Activated CD4-positive, alpha-beta T cell treated with anti-CD3 and anti-CD28 coated beads, Interleukin-2, Interleukin-4, amounts not matched to agents 100 ng/mL and 50 ng/mL, durations not matched to agents 16 hours and 8 hours (primary cell): Measurements from ENCODE around the gene ST3GAL5.
A peak's percentile ranks its signal among the peaks of the same experiment; 100 is the strongest.

ENCODE experiments used
- DNase-seq: peaks from one replicate; pipeline ENCODE4 v3.0.0-alpha.2; 2020; ENCODE audit warnings: low spot score

Gene ST3GAL5

DNA sequence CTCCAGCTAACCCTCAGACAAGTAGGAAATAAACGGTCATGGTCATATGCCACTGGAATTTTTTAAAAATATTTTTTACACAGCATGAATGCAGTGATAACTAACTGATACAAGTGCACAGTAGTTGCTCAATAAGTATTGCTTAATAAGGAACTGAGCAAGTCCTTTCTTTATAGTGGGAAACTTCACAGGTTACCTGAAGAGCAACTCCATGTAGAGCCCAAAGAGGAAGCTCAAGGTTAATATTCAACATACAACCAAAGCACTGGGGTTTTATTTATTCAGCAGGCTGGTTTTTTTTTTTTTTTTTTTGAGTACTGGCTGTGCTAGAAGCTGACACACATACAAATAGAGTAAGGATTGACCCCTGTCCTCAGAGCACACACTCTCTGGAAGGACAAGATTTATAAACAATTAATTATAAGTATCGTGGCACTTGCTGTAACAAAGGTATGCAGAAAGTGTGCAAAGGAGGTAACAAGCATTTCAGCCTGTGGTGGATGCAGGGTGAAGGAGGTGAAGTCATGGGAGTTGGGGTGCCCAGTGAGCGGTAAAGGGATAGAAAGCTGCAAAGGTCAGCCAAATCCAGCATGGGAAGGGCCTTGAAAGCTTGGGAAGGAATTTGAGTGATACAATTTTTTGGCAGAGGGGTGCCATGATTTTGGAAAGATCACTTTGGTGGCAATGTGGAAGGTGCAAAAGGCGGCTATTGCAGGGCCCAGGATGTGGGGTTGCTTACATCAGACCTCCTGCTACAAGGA lies 82.3 kb downstream of the ST3GAL5 start:
- DNase-seq: no peak

DNA sequence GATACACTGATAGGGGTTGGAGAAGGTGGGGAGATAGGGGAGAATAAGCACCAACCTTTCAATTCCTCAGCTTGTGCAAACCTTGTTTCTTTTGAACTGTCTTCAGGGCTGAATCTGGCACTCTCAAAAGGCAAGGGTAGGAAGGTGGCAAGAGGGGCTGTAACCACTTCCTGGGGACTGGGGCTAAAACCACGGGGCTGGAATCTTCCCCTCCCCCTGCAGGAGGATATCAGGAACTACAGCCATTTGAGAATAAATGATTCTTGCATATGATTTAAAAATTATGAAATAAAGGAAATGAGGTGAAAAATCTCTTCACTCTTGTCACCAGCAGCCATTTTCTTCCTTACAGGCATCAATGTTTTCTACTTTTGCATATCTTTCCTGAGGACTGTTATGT lies 84.2 kb downstream of the ST3GAL5 start:
- peak; percentile 33 for DNase-seq

DNA sequence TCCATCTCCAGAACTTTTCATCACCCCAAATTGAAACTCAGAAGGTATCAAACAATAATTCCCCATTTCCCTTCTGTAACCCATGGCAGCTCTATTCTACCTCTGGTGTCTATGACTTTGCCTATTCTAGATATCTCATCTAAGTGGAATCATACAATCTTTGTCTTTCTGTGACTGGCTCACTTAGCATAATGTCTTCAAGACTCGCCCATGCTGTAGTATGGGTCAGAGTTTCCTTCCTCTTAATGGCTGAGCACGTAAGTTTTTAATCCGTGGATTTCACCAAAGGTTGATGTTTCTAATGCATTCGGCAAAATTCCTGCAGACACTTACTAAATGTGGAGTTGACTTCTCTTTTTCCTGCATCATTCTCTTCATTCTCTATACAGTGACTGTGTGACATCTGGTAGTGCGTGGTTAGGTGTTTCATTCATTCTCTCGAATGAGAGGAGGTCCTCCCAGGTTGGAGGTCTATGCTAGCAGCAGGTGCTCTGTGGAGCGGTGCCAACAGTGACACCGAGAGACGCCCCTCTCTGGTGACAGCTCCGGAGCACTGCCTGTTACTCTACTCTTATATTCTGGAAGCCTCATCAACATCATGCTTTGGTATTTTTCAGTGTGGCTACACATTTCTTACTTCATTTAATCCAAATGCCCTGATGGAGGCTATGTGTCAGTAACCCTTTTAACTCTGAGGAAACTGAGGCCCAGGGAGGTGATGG lies 84.9 kb downstream of the ST3GAL5 start:
- no peak for DNase-seq

DNA sequence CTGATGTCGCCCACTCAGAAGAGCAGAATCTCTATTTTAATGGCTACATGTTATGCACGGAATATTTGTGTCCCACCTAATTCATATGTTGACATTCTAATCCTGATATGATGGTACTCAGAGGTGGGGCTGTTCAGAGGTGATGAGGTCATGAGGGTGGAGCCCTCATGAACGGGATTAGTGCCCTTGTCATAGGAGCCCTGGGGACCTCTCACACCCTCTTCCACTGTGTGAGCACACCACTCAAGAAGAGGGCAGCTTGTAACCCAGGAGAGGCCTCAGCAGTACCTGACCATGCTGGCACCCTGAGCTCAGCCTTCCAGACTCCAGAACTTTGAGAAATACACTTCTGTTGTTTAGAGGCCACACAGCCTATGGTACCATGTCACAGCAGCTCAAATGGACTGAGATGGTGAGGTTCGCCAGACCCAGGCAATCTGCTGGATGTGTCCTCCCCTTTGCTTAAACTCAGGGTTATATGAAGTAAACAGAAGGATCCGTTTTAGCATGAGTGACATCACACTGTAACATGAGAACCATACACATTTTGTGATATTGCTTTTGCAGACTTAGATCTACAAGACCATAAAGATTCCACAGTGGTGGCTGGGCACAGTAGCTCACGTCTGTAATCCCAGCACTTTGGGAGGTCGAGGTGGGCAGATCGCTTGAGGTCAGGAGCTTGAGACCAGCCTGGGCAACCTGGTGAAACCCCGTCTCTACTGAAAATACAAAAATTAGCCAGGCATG lies 86.3 kb downstream of the ST3GAL5 start:
- no peak for DNase-seq

DNA sequence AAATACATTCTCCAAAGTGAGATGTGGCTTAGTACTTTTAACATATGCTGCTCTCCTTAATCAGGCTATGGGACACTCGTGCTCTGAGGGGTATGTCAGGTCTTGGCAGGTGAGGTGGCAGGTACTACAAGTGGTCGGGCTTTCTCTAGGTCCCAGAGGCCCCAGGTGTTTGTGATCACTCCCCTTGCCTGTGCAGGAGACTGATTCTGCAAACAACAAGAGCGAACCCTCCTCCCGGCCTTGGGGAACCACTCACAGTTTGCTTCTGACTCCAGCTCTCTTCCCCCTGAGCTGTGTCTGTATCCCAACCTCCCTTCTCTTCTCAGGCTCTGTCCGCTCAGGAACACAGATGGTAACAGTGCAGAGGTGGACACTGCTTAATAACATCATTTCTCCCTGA lies 86.9 kb downstream of the ST3GAL5 start:
- no peak for DNase-seq

DNA sequence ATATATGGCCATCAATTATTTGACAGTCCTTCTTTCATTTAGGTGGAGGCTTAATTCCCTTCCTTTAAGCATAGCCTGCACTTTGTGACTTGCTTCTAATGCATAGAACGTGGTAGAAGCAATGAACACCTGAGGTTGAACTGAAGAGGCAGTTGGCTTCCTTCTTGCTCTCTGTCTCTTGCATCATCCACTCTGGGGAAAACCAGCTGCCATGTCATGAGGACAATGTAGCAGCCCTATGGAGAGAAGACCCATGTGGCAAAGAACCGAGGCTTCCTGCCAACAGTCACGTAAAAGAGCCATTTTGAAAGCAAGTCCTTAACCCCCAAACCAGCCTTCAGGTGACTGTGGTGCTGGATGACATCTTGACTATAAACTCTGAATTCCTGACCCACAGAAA lies 88.2 kb downstream of the ST3GAL5 start:
- no peak for DNase-seq

DNA sequence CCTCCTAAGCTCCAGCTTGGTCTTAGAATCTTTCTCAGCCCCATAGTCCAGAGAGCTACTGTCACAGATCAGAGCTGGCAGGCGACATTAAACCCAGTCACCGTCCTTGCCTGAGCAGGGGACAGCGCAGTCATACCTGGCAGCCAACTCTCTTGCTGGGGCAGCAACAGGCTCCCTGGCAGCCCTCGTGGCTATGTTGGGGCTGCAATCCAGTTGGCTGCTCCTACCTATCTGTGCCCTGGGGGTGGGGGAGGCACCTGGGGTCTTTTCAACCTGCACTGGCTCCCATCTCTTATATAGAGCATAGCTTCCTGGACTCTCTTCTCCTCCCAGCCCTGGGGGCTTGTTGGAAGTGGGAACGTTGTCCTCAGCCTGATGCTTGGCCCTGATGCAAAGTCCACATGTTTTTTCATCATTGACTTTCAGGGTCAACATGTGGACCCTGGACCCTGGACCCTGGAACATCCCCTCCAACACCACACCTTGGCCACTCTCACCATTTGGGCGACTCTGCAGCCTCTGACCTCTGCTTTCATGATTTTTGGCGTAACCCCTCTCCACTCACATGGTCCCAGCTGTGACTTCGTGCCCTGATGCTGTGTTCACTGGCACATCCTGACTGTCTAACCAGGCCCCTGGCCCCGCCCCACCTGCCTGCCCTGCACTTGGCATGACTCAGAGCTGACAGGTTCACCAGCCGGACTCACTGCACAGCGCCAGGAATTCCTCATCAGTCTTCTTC lies 89.4 kb downstream of the ST3GAL5 start:
- no peak for DNase-seq

DNA sequence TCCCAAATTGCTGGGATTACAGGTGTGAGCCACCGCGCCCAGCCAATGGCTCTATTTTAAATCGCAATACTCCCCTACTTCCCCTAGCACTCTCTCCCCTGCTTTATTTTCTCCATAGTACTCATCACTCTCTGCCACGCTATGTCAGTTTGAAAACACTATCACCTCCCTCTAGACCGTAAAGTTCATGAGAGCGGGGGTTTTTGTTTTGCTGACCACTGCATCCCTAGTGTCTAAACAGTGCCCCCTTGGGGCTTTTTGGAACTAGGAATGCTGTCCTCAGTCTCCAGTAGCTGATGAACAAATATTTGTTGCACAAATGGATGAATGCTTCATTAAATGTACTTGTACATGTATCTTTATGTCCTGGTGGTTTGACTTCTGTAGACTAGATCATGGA lies 90.9 kb downstream of the ST3GAL5 start:
- no peak for DNase-seq

DNA sequence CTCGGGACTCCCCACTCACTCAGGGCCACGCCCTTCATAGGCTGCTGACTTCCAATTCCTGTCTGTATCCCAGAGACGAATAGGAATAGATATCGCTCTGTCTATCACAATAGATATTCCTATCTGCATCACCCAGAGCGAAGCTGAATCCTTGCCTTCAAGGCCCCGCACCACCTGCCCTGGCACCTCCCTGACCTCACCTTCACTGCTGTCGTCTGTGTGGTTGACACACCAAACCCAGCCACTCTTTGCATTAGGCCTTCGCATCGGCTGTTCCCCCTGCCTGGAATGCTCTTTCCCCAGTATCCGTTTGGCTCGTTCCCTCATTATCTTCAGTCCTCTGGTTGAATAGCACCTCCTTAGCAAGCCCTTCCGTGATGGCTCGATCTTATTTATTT lies 91.5 kb downstream of the ST3GAL5 start:
- no peak for DNase-seq

DNA sequence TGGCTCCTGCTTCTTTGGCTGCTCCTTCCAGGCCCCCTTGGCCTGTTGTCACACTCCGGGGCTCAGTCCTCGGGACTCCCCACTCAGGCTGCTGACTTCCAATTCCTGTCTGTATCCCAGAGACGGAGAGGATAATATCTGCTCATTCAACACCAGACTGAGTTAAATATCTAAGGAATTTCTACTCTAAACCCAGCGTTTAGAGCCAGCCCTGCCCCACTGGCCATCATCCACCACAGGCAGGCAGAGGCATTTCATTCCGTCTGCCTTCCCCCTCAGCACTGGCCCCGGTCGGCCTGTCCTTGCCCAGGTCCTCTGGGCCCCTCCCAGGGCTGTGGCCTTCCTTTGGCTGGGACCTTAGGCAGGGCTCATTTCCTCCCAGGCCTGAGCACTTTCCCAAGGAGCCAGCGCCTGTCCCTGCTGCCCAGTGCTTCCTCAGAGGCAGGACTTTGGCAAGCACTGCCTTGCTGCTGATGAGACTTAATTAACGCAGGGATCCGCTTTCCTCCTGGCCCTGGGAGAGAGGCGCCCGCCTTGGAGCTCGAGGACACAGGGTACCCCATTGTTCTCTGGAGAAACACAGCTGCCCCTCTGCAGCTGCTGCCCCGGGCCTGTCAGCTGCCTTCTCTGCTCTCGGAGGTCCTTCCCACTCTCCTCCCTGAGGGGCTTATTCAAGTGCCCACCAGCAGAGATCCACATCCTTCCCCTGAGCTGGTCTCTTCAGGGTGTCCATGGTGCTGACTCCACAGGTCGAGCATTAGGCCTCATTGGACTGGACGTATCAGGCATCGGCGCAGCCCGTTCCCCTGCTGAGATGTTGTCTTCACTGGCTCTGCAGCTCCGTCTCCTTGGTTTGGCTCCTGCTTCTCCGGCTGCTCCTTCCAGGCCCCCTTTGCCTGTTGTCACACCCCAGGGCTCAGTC lies 92.2 kb downstream of the ST3GAL5 start:
- no peak for DNase-seq

DNA sequence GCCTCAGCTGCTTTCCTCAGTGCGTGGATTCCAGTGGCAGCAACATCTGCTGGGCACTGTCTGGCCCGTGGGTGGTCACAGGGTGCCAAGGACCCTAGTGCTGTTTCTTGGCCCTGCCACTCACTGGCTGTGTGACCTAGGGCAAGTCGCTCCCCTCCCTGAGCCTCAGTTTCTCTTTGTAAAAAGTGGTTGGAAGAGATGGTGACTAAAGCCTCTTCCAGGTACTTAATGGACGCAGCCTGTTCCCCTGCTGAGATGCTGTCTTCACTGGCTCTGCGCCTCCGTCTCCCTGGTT lies 92.8 kb downstream of the ST3GAL5 start:
- no peak for DNase-seq

DNA sequence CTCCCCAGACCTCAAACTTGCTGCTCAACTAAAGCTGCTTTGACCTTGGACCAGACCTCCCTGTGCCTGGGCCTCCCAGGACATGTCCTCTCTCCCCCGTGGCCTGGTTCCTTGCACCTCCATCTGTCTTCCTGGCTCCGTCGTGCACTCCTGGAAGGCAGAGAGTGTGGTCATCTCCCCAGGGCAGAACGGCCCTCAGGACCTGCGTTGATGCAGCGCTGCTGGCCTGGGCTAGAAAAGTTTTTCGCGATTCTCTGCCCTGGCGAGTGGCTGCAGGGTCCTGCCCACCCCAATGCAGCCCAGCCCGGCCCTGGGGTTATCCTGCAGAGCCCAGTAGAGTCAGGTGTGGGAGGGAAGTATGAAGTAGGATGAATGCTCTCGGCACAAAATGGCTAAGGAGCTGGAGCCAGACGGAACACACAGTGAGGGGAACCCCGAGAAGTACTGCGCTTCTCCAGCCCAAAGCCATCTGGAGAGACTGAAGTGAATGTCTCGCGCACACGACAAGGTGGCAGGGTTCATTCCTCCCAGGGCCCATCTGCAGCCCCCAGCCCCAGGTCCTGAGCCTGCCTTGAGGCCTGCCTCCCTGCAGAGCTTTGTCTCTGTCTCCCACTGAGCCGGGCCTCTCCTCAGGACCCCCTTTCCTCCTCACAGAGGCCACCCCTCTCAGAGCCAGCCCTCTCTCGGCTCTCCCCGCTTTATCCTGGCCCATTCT lies 93.3 kb downstream of the ST3GAL5 start:
- DNase-seq: no peak

DNA sequence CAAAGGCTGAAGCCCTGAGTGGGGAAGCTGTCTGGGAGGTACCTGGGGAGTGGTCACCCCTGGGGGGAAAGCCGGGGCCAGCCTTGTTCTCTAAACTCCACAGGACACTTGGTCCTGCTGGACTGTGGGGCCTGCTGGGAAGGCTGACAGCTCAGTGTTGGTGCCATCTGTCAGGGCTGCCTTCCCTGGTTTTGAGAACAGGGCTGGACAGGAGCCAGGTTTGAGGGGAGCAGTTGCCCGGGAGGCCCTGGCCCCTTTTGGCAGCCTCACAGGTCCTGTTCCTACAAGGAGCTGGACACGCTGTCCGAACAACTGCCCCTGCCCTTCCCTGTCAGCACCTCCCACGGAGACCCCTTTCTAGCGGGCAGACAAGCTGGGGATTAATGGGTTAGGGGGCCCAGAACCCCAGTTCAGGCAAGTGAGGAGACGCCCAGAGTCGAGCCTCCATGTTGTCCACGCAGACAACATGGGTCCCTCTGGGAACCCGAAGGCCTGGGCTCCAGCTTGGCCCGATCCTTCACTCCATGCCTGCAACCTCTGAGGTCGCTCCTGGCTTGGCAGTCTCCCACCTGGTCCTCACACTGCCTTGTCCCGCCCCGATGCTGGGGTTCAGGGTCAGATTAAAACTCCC lies 94.2 kb downstream of the ST3GAL5 start:
- no peak for DNase-seq

DNA sequence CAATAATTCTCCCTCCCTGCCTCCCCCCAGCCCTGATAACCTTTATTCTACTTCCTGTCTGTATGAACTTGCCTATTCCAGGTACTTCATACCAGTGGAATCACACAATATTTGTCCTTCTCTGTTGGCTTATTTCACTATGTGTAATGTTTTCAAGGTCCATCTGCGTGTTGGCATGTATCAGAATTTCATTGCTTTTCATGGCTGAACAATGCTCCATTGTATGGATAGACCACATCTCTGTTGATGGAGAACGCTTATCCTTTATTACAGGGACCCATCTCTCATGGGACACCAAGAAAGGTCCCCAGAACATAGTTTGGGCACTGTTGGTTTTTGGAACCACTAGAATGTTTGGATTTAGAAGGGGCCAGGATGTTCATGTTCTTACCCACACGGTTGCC lies 94.8 kb downstream of the ST3GAL5 start:
- no peak for DNase-seq

DNA sequence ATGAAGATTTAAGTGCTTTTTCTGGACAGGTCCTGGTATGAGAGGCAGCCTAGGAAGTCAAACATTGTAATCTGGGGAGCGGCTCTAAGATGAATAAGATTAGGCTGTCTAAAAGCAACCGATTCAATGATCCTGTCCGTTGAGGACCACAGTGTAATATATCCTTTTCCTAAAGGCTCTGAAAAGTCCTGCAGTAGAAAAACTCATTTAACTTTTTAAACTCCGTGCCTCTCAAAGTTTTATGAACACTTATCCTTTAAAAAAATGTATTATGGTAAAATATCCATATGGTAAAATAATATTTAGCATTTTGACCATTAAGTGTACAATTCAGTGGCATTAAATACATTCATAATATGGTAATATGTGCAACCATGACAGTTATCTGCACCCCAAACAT lies 95.2 kb downstream of the ST3GAL5 start:
- DNase-seq: no peak

DNA sequence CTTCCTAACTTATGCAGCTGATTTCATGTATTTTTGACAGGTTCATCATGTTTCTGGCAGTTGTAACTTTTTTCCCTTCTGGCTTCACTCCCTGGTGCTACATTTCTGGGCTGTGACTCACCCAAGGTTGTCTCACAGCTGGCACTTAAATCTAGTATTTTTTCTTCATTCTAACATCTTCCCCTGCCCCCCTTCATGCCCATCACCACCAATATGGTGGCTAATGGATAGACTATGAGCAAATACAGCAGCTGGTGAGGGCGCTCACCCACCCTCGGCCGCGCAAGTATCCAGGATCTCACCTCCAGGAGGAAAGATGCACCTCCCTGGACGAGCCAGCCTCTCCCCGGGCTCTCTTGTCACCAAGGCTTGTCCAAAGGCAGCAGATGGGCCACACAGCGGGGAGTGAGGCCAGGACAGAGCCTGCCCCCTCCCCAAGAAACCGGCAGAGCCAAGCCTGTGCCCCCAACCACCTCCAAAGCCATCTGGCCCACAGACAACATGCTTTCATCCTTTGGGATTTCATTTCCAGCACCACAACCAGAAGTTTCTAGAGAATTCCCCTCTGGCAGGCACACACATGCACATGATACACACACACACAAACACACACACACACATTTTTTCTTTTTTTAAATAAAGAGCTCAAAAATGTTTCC lies 95.9 kb downstream of the ST3GAL5 start:
- no peak for DNase-seq

DNA sequence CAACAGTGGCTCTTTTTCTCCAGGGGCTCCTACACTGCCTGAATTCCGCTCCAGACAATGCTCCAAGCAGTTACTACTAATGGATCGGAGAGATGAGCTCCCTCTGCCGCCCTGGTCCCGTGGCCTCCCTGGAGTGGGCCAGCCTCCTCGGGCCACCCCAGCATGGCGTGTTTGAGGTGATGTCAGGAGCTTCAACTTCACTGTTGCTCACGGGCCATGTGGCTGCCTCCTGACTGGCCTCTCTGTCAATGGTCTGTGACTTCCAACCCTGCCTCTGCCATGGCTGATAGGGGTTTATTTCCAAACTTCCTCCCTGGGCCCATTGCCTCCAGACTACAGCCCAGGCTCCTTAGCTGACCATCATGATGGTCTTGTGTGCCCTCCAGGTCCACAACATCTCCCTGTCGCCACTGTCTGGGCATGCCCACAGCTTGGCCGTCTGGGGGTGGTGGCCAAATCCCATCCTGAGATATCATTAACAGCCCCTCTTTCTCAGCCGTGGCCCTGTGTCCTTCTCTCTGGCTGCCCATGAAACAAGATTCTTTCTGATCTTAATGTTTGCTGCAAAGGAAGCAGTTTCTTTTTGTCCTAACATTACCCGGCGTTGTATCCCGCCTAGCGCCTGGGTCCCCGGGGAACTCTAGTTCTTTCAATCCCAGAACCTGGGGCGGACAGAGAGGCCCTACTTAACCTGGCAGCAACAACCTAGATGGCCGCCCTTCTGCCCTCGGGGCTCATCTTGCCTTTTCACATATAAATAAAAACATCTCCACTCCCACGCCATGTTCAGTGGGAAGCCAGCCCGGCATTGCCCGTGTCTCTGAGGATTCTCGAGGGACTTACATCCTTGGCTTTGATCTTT lies 96.9 kb downstream of the ST3GAL5 start:
- DNase-seq: no peak

DNA sequence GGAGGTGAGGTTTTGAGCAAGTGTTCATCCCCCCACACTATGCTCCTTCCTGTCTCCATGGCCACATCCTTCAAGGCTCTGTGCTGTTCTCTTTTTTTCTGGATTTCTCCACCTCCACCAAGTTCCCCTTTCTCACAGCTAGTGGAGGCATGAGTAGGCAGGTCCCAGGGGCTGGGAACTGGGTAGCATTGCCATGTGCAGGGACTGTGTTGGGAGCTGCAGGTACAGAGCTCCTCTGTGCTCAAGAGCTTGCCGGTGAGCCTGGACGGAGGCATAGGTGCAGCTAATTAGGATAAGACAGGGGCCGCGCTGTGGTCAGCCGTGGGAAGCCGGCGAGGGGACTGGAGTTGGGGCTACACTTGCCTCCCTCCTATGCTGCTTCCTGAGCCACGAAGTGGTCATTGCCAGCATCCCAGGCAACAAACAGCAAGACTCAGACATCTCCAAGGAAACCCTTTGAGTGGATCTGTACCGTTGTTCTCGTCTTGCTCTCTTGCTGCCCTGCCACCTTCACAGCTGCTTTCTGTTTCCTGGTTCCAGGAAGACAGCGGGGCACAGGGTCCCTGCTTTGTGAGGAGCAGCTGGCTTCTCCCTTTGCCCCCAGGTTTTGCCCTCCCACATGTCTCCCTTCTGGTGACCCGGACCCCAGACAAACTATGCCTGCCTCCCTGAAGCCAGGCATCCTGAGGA lies 98.1 kb downstream of the ST3GAL5 start:
- no peak for DNase-seq
